WI38 (cell line): ENCODE data around the gene CUL7.

Experiments
- H3K4me3 ChIP-seq: 2 replicates; pipeline ENCODE4 v1.5.1; 2011; ENCODE audit warnings: low read depth, mild to moderate bottlenecking, control low read depth, low read length
- TF ChIP-seq, protein P1 (sequence below): IDR thresholded peaks from 2 replicates; pipeline ENCODE4 v1.5.1; 2012; ENCODE audit warnings: low read depth, mild to moderate bottlenecking, control low read depth, low read length

CUL7 gene

DNA sequence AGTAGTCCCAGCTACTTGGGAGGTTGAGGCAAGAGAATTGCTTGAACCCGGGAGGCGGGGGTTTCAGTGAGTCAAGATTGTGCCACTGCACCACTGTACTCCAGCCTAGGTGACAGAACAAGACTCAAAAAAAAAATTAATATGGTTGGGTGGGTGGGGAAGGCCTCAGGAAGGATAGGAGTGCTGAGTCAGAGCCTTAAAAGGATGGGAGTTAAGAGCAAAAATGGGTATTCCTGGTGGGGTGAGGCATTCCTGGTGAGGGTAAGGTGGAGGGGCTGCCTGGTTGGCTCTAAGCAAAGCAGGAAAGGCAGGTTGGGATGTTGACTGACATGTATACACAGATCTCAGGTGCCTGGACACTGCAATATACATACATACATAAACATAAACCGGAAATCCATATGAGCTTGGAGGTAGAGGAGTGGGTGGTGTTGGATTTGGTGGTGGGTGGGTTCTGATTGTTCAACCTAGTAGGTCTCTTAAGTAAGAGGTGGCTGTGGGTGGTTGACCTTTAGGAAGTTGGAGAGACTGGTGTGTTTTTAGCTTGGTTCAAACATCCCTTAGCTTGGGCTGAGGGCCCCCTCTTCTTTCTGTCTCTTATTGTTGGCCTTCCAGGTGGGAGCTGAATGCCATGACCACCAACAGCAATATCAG is 33.5 kb downstream of the CUL7 start:
- no peak overlapping the region for H3K4me3 ChIP-seq

DNA sequence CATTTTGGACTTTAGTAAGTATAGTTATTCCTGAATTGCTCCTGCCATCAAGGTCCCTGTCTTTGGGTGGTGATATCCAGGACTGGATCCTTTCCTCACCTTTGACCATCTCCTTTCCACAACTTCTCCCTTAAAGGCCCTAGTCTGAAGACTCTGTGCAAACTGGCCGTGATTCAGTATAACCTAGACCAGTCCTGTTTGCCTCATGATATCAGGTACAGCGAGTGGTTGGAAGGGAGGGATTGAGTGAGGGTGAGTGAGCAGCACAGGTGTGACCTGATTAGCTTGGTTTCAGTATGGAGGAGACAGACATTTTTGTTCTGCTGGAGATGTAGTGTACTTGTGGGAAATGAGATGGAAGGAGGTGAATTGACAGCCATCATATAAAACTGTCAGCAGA is 34.5 kb downstream of the CUL7 start:
- TF ChIP-seq, protein P1, sequence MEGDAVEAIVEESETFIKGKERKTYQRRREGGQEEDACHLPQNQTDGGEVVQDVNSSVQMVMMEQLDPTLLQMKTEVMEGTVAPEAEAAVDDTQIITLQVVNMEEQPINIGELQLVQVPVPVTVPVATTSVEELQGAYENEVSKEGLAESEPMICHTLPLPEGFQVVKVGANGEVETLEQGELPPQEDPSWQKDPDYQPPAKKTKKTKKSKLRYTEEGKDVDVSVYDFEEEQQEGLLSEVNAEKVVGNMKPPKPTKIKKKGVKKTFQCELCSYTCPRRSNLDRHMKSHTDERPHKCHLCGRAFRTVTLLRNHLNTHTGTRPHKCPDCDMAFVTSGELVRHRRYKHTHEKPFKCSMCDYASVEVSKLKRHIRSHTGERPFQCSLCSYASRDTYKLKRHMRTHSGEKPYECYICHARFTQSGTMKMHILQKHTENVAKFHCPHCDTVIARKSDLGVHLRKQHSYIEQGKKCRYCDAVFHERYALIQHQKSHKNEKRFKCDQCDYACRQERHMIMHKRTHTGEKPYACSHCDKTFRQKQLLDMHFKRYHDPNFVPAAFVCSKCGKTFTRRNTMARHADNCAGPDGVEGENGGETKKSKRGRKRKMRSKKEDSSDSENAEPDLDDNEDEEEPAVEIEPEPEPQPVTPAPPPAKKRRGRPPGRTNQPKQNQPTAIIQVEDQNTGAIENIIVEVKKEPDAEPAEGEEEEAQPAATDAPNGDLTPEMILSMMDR: no peak
- H3K4me3 ChIP-seq: no peak overlapping the region

More for the DNA sequence above, 33.5 kb downstream of the CUL7 start:
- TF ChIP-seq, protein P1: no peak

DNA sequence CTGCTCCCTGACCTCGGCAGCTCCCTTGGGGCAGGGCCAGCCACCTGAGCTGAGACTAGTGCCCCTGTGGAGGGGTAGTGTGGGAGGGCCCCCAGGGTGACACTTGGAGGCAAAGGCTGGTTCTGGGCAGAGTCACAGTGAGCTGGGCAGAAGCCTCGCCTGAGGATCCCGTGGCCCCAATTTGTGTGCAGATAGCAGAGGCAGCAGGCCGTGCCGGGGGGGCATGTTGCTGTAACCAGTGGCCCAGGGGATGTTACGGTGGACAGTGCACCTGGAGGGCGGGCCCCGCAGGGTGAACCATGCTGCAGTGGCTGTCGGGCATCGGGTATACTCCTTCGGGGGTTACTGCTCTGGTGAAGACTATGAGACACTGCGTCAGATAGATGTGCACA is 36.7 kb downstream of the CUL7 start:
- TF ChIP-seq, protein P1: no peak
- no peak overlapping the region for H3K4me3 ChIP-seq

DNA sequence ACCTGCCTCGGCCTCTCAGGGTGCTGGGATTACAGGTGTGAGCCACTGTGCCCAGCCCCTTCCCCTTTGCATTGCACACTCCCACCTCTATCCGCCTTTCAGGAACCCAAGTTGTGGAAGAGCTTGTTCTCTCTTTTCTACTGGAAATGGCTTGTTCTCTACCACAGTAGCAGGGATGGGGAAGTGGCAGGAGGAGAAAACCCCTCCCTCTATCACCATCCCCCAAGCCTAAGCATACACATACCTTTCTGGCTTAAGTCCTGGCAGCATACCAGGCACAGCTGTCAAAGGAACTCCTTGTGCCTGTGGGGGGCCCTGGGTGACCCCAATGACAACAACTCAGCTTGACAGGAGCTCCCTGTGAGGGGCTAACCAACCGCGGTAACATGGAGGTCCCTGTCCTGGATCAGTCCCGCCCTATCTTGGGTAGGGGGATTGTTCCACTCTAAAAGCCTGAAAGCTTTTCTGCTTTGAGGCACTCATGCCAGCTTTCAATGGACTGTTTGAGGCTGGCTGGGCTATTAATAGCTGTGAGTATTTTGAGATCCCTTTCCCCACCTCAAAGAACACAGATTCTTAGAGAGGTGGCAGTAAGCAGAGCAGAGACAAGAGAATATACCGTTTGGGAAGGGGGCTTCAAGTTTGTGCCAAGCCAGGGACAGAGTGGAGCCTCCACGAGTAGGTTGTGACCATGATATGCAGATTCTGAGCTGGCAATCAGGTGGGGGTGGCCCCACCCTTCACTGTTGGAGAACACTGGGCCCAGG is 37.3 kb downstream of the CUL7 start:
- no peak overlapping the region for H3K4me3 ChIP-seq
- TF ChIP-seq, protein P1: no peak

DNA sequence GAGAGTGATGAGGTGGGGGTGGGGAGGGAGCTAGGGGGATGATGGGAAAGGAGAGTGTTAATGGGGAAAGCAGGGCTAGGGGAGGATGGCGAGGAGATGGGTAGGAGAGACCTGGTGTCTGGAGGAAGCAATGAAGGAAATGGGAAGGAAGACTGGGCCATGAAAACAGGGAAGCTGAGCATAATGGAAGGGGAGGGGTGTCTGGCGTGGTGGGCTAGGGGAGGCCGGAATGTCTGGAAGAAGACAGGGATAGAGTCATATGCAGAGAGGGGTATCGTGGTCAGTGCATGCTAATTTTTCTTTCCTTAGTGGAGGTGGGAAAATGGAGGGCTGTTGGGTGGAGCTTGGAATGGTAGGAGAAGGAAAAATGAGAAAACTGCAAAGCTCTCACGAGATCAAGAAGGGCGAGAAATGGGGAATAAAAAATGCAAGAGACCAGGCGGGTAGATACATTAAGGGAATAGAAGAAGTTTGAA is 39.2 kb downstream of the CUL7 start:
- H3K4me3 ChIP-seq: peak overlapping the region; percentile 92

DNA sequence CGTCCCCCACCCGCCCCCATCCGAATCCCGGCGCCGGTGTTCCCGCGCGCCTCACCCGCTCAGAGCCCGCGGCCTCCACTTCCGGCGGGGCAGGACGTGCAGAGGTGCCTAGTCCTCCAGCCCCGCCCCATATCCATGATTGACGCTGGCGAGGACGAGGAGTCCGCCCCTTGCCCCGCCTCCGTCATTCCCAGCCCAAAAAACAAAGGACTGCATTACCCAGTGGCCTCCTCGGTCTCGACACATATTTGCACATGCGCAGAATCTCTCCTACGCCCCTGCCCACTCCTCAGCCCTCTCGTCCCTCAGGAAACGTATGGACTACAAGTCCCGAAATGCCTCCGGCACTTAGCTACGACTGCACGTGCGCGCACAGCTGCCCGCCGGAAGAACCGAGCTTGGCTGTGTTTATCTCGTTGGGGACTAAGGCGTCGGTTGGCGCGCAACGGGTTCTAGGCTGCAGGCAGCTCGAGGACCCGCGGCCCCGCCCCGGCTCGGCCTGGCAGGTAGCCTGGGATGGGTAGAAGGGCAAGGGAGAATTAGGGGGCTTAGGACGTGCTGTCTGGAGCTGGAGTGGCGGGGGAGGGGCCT is 39.7 kb downstream of the CUL7 start, which contains the start of the genes KLHDC3 and MEA1:
TSS of gene KLHDC3 (plus strand) at position 407 of the 591 bp plus-strand sequence. CDS start 2,944 bp downstream, outside the sequence.
TSS of gene MEA1 (minus strand) at position 104 of the 591 bp plus-strand sequence. CDS start 133 bp downstream, outside the sequence.
- peak within 1 kb of the TSS; percentile 92 for H3K4me3 ChIP-seq
- TF ChIP-seq, protein P1: no peak

More for the DNA sequence above, 39.2 kb downstream of the CUL7 start:
- TF ChIP-seq, protein P1: no peak
